Body of pancreas (tissue), 4 donors: Measurements from ENCODE around the gene CLEC18B.
"Not testable (repeated sequence)": the region's sequence is repeated elsewhere in the genome, so short reads cannot be mapped to it uniquely, and the experiment has no call there.

Experiments used
- CTCF ChIP-seq, 7 experiments: fragments of 450-650 bp in 4 of 7; fragments of 200-600 bp in 3 of 7; sonication (generic) in 3 of 7; IDR thresholded peaks; one replicate each; pipeline ENCODE4 v1.5.1; 2016 to 2019; ENCODE audit warnings: antibody characterized with exemption in 7 of 7
- POLR2A ChIP-seq, 3 donors: fragments of 450-650 bp; IDR thresholded peaks; one replicate each; pipeline ENCODE4 v1.6.1; 2016; ENCODE audit warnings: antibody characterized with exemption in 3 of 3, mild to moderate bottlenecking in 2 of 3

- TF ChIP-seq CTCF, POLR2A (IDR thresholded peaks at IDR 0.05): not testable (repeated sequence)
Observed at GRCh38 chr16:74422086-74422485, 808 bp upstream of the CLEC18B start.
